GM23338 (cell line): ENCODE results near the gene BEST4. TPM values are rescaled to one million over a fixed set of nuclear protein-coding genes. Genes with fewer than 3 reads are reported as not detected.

Source experiments
- ATAC-seq: fragments of 200-7000 bp; cut with Tn5 transposase; 3 replicates; pipeline ENCODE4 v1.9.1; 2020
- DNase-seq: peaks from one replicate; pipeline ENCODE4 v3.0.0-alpha.2; 2015; ENCODE audit warnings: low spot score
- H2AFZ ChIP-seq: fragments of 200-600 bp; sonication (generic); 2 replicates; pipeline ENCODE4 v1.8.0; 2016; ENCODE audit warnings: antibody characterized with exemption, mild to moderate bottlenecking, moderate library complexity
- H3F3A ChIP-seq: fragments of 200-600 bp; sonication (generic); replicated peaks from 2 replicates; pipeline ENCODE4 v1.8.0; 2017; ENCODE audit warnings: antibody characterized with exemption, mixed run types, low read depth
- H3K27ac ChIP-seq: fragments of 200-600 bp; sonication (generic); 2 replicates; pipeline ENCODE4 v1.6.1; 2016; ENCODE audit warnings: low read depth
- H3K27me3 ChIP-seq: fragments of 200-600 bp; sonication (generic); 2 replicates; pipeline ENCODE4 v1.8.0; 2016; ENCODE audit warnings: mild to moderate bottlenecking, mixed run types, moderate library complexity; ENCODE audit not compliant: insufficient read depth
- H3K36me3 ChIP-seq: fragments of 200-600 bp; sonication (generic); 2 replicates; pipeline ENCODE4 v1.8.0; 2016; ENCODE audit warnings: mild to moderate bottlenecking; ENCODE audit not compliant: insufficient read depth
- H3K4me1 ChIP-seq: fragments of 200-600 bp; sonication (generic); 2 replicates; pipeline ENCODE4 v1.8.0; 2016; ENCODE audit warnings: mild to moderate bottlenecking, moderate library complexity; ENCODE audit not compliant: insufficient read depth
- H3K4me2 ChIP-seq: fragments of 200-600 bp; sonication (generic); 2 replicates; pipeline ENCODE4 v1.7.1; 2017; ENCODE audit warnings: mixed run types
- H3K4me3 ChIP-seq: fragments of 200-600 bp; sonication (generic); 2 replicates; pipeline ENCODE4 v1.6.1; 2016; ENCODE audit warnings: mixed run types
- H3K79me2 ChIP-seq: fragments of 200-600 bp; sonication (generic); replicated peaks from 2 replicates; pipeline ENCODE4 v1.8.0; 2017; ENCODE audit warnings: mild to moderate bottlenecking; ENCODE audit not compliant: insufficient read depth
- H3K9me2 ChIP-seq: fragments of 200-600 bp; sonication (generic); 2 replicates; pipeline ENCODE4 v1.8.0; 2017; ENCODE audit not compliant: insufficient read depth
- H4K20me1 ChIP-seq: fragments of 200-600 bp; sonication (generic); replicated peaks from 2 replicates; pipeline ENCODE4 v1.8.0; 2017; ENCODE audit warnings: mild to moderate bottlenecking; ENCODE audit not compliant: insufficient read depth
- H3K27ac Mint-ChIP-seq: 2 replicates; pipeline ENCODE4 v1.8.0; 2020; ENCODE audit warnings: inconsistent platforms, mild to moderate bottlenecking, moderate library complexity, mixed read lengths
- H3K27me3 Mint-ChIP-seq: 3 replicates; pipeline ENCODE4 v1.8.0; 2022; ENCODE audit warnings: low read depth, mild to moderate bottlenecking, moderate library complexity, mixed read lengths, inconsistent platforms; ENCODE audit not compliant: insufficient read depth, poor library complexity
- H3K36me3 Mint-ChIP-seq: 3 replicates; pipeline ENCODE4 v1.8.0; 2021; ENCODE audit warnings: low read depth, mild to moderate bottlenecking, inconsistent platforms, moderate library complexity, mixed read lengths
- H3K4me1 Mint-ChIP-seq: 3 replicates; pipeline ENCODE4 v1.8.0; 2020; ENCODE audit warnings: mild to moderate bottlenecking, inconsistent platforms, mixed read lengths
- H3K4me3 Mint-ChIP-seq: 3 replicates; pipeline ENCODE4 v1.8.0; 2021; ENCODE audit warnings: moderate library complexity, mild to moderate bottlenecking, inconsistent platforms, mixed read lengths
- H3K9me3 Mint-ChIP-seq: 3 replicates; pipeline ENCODE4 v1.8.0; 2020; ENCODE audit warnings: moderate library complexity, mild to moderate bottlenecking, inconsistent platforms, mixed read lengths
- CREB1 ChIP-seq: fragments of 250-450 bp; sonication (Bioruptor Pico); IDR thresholded peaks from 2 replicates; pipeline ENCODE4 v1.5.0; 2020; ENCODE audit warnings: low read depth, mild to moderate bottlenecking, moderate library complexity
- EZH2 ChIP-seq: fragments of 200-600 bp; sonication (generic); IDR thresholded peaks from one replicate; pipeline ENCODE4 v1.8.0; 2017; ENCODE audit warnings: antibody characterized with exemption, mild to moderate bottlenecking, low read depth; ENCODE audit not compliant: unreplicated experiment
- EZH2phosphoT487 ChIP-seq: fragments of 200-600 bp; sonication (generic); IDR thresholded peaks from one replicate; pipeline ENCODE4 v1.8.1; 2018; ENCODE audit warnings: antibody characterized with exemption; ENCODE audit not compliant: unreplicated experiment
- JUNB ChIP-seq: IDR thresholded peaks from one replicate; pipeline ENCODE4 v1.6.1; 2016; ENCODE audit warnings: antibody characterized with exemption; ENCODE audit not compliant: unreplicated experiment
- NANOG ChIP-seq: IDR thresholded peaks from 2 replicates; pipeline ENCODE4 v1.6.1; 2016; ENCODE audit warnings: antibody characterized with exemption, borderline replicate concordance
- POLR2AphosphoS5 ChIP-seq: IDR thresholded peaks from 2 replicates; pipeline ENCODE4 v1.6.1; 2016; ENCODE audit warnings: antibody characterized with exemption, low read depth
- STAT1 ChIP-seq: IDR thresholded peaks from one replicate; pipeline ENCODE4 v1.6.1; 2016; ENCODE audit warnings: antibody characterized with exemption; ENCODE audit not compliant: unreplicated experiment
- ZNF114 ChIP-seq: fragments of 250-450 bp; sonication (Bioruptor Pico); IDR thresholded peaks from 2 replicates; pipeline ENCODE4 v1.5.0; 2020; ENCODE audit warnings: mild to moderate bottlenecking, moderate library complexity
- ZNF331 ChIP-seq: fragments of 250-450 bp; sonication (Bioruptor Pico); IDR thresholded peaks from 2 replicates; pipeline ENCODE4 v1.5.0; 2020; ENCODE audit warnings: low read depth, mild to moderate bottlenecking, moderate library complexity
- polyA plus RNA-seq: library from polyadenylated mRNA; unstranded; fragments of >200 nt; fragmentation: Nextera tagmentation; extraction: Ambion mirVana; gene quantifications from 2 replicates; pipeline ENCODE4 v1.2.1, GENCODE V29; 2016
- total RNA-seq: library from RNA; depleted of rRNA; stranded (reverse); fragments of >200 nt; shearing (Covaris generic); gene quantifications from 2 replicates; pipeline ENCODE4 v1.2.3, GENCODE V29; 2014
- TF ChIP-seq, protein P1 (sequence below): fragments of 250-450 bp; sonication (Bioruptor Pico); IDR thresholded peaks from 2 replicates; pipeline ENCODE4 v1.5.0; 2020; ENCODE audit warnings: mild to moderate bottlenecking, moderate library complexity
- TF ChIP-seq, protein P2 (sequence below), 2 experiments: fragments of 200-600 bp in 1 of 2; sonication (generic) in 1 of 2; conservative IDR thresholded peaks; 2 replicates each; pipeline versions ENCODE4 v1.5.1 to v1.6.1; 2016 to 2017; ENCODE audit warnings: antibody characterized with exemption in 2 of 2, low read depth in 2 of 2, mild to moderate bottlenecking in 2 of 2, moderate library complexity in 1 of 2
- TF ChIP-seq, protein P3 (sequence below): IDR thresholded peaks from 2 replicates; pipeline ENCODE4 v1.6.1; 2016; ENCODE audit warnings: antibody characterized with exemption
- TF ChIP-seq, protein P4 (sequence below): IDR thresholded peaks from one replicate; pipeline ENCODE4 v1.6.1; 2018; ENCODE audit warnings: antibody characterized with exemption; ENCODE audit not compliant: unreplicated experiment

Gene BEST4
- total and polyA plus RNA-seq, 2 experiments from 2014 or later, result 0.63 to 1.6 TPM

DNA sequence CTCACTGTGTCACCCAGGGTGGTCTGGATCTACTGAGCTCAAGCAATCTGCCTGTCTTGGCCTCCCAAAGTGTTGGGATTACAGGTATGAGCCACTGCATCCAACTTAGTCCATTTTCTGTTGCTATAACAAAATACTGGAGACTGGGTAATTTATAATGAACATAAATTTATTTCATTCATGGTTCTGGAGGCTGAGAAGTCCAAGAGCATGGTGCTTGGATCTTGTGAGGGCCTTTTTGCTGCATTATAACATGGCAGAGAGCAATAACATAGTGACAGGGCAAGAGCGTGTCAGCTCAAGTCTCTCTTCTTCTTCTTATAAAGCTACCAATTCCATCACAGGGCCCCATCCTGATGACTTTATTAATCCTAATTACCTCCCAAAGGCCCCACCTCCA is 52.0 kb downstream of the BEST4 start:
- peaks cover 6% of the 10 kb centered on the region for H3K4me1 ChIP-seq
- TF ChIP-seq CREB1 (CRISPR knock-in tag) (no peak), ZNF331 (CRISPR knock-in tag) (no peak), NANOG (no peak), JUNB (no peak), STAT1 (no peak), ZNF114 (CRISPR knock-in tag) (no peak), EZH2phosphoT487 (no peak), POLR2AphosphoS5 (no peak), EZH2 (no peak)
- TF ChIP-seq, protein P1, sequence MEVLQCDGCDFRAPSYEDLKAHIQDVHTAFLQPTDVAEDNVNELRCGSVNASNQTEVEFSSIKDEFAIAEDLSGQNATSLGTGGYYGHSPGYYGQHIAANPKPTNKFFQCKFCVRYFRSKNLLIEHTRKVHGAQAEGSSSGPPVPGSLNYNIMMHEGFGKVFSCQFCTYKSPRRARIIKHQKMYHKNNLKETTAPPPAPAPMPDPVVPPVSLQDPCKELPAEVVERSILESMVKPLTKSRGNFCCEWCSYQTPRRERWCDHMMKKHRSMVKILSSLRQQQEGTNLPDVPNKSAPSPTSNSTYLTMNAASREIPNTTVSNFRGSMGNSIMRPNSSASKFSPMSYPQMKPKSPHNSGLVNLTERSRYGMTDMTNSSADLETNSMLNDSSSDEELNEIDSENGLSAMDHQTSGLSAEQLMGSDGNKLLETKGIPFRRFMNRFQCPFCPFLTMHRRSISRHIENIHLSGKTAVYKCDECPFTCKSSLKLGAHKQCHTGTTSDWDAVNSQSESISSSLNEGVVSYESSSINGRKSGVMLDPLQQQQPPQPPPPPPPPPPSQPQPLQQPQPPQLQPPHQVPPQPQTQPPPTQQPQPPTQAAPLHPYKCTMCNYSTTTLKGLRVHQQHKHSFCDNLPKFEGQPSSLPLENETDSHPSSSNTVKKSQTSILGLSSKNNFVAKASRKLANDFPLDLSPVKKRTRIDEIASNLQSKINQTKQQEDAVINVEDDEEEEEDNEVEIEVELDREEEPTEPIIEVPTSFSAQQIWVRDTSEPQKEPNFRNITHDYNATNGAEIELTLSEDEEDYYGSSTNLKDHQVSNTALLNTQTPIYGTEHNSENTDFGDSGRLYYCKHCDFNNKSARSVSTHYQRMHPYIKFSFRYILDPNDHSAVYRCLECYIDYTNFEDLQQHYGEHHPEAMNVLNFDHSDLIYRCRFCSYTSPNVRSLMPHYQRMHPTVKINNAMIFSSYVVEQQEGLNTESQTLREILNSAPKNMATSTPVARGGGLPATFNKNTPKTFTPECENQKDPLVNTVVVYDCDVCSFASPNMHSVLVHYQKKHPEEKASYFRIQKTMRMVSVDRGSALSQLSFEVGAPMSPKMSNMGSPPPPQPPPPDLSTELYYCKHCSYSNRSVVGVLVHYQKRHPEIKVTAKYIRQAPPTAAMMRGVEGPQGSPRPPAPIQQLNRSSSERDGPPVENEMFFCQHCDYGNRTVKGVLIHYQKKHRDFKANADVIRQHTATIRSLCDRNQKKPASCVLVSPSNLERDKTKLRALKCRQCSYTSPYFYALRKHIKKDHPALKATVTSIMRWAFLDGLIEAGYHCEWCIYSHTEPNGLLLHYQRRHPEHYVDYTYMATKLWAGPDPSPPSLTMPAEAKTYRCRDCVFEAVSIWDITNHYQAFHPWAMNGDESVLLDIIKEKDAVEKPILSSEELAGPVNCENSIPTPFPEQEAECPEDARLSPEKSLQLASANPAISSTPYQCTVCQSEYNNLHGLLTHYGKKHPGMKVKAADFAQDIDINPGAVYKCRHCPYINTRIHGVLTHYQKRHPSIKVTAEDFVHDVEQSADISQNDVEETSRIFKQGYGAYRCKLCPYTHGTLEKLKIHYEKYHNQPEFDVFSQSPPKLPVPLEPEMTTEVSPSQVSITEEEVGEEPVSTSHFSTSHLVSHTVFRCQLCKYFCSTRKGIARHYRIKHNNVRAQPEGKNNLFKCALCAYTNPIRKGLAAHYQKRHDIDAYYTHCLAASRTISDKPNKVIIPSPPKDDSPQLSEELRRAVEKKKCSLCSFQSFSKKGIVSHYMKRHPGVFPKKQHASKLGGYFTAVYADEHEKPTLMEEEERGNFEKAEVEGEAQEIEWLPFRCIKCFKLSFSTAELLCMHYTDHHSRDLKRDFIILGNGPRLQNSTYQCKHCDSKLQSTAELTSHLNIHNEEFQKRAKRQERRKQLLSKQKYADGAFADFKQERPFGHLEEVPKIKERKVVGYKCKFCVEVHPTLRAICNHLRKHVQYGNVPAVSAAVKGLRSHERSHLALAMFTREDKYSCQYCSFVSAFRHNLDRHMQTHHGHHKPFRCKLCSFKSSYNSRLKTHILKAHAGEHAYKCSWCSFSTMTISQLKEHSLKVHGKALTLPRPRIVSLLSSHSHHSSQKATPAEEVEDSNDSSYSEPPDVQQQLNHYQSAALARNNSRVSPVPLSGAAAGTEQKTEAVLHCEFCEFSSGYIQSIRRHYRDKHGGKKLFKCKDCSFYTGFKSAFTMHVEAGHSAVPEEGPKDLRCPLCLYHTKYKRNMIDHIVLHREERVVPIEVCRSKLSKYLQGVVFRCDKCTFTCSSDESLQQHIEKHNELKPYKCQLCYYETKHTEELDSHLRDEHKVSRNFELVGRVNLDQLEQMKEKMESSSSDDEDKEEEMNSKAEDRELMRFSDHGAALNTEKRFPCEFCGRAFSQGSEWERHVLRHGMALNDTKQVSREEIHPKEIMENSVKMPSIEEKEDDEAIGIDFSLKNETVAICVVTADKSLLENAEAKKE (CRISPR knock-in tag), result no peak
- TF ChIP-seq, protein P2, sequence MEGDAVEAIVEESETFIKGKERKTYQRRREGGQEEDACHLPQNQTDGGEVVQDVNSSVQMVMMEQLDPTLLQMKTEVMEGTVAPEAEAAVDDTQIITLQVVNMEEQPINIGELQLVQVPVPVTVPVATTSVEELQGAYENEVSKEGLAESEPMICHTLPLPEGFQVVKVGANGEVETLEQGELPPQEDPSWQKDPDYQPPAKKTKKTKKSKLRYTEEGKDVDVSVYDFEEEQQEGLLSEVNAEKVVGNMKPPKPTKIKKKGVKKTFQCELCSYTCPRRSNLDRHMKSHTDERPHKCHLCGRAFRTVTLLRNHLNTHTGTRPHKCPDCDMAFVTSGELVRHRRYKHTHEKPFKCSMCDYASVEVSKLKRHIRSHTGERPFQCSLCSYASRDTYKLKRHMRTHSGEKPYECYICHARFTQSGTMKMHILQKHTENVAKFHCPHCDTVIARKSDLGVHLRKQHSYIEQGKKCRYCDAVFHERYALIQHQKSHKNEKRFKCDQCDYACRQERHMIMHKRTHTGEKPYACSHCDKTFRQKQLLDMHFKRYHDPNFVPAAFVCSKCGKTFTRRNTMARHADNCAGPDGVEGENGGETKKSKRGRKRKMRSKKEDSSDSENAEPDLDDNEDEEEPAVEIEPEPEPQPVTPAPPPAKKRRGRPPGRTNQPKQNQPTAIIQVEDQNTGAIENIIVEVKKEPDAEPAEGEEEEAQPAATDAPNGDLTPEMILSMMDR (conservative IDR thresholded peaks at IDR 0.05; ENCODE audit: low read depth in 2 of 2), result no peak
- TF ChIP-seq, protein P3, sequence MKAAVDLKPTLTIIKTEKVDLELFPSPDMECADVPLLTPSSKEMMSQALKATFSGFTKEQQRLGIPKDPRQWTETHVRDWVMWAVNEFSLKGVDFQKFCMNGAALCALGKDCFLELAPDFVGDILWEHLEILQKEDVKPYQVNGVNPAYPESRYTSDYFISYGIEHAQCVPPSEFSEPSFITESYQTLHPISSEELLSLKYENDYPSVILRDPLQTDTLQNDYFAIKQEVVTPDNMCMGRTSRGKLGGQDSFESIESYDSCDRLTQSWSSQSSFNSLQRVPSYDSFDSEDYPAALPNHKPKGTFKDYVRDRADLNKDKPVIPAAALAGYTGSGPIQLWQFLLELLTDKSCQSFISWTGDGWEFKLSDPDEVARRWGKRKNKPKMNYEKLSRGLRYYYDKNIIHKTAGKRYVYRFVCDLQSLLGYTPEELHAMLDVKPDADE, result no peak
- TF ChIP-seq, protein P4, sequence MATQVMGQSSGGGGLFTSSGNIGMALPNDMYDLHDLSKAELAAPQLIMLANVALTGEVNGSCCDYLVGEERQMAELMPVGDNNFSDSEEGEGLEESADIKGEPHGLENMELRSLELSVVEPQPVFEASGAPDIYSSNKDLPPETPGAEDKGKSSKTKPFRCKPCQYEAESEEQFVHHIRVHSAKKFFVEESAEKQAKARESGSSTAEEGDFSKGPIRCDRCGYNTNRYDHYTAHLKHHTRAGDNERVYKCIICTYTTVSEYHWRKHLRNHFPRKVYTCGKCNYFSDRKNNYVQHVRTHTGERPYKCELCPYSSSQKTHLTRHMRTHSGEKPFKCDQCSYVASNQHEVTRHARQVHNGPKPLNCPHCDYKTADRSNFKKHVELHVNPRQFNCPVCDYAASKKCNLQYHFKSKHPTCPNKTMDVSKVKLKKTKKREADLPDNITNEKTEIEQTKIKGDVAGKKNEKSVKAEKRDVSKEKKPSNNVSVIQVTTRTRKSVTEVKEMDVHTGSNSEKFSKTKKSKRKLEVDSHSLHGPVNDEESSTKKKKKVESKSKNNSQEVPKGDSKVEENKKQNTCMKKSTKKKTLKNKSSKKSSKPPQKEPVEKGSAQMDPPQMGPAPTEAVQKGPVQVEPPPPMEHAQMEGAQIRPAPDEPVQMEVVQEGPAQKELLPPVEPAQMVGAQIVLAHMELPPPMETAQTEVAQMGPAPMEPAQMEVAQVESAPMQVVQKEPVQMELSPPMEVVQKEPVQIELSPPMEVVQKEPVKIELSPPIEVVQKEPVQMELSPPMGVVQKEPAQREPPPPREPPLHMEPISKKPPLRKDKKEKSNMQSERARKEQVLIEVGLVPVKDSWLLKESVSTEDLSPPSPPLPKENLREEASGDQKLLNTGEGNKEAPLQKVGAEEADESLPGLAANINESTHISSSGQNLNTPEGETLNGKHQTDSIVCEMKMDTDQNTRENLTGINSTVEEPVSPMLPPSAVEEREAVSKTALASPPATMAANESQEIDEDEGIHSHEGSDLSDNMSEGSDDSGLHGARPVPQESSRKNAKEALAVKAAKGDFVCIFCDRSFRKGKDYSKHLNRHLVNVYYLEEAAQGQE, result no peak
- H3K4me1 Mint-ChIP-seq, result peaks cover 19% of the 10 kb centered on the region
- no peak for DNase-seq
- H3K27me3 Mint-ChIP-seq, result peaks cover 10% of the 10 kb centered on the region
- H3K4me2 ChIP-seq, result no peak overlapping the region
- H2AFZ ChIP-seq, result no peak overlapping the region
- peaks cover 14% of the 10 kb centered on the region for H3F3A ChIP-seq
- H3K4me3 Mint-ChIP-seq, result no peak overlapping the region
- H3K9me2 ChIP-seq, result peaks cover 6% of the 10 kb centered on the region; the same call in 1 of the 2 replicates
- H3K27ac ChIP-seq, result no peak overlapping the region
- peaks cover 14% of the 10 kb centered on the region for H3K36me3 Mint-ChIP-seq
- H3K36me3 ChIP-seq, result no peaks in the 10 kb centered on the region
- no peak overlapping the region for H3K4me3 ChIP-seq
- no peak overlapping the region for H3K27ac Mint-ChIP-seq
- H3K27me3 ChIP-seq, result no peaks in the 10 kb centered on the region
- H3K9me3 Mint-ChIP-seq, result peaks cover 8% of the 10 kb centered on the region; the same call in 2 of the 3 replicates
- ATAC-seq, result no peak
- no peaks in the 10 kb centered on the region for H4K20me1 ChIP-seq
- H3K79me2 ChIP-seq, result peaks cover 12% of the 10 kb centered on the region
